Endothelial cell (in vitro differentiated cells): Measurements from ENCODE around the gene HIRIP3. TPM values are rescaled to one million over a fixed set of nuclear protein-coding genes. Genes with fewer than 3 reads are reported as not detected.

Experiments
- DNase-seq: peaks from one replicate; pipeline ENCODE4 v3.0.0; 2021; ENCODE audit warnings: low spot score
- H3K27ac Mint-ChIP-seq: one replicate; pipeline ENCODE4 v1.8.0; 2021; ENCODE audit warnings: mixed read lengths, inconsistent platforms; ENCODE audit not compliant: unreplicated experiment
- H3K27me3 Mint-ChIP-seq: one replicate; pipeline ENCODE4 v1.8.0; 2021; ENCODE audit warnings: mild to moderate bottlenecking, moderate library complexity, mixed read lengths, inconsistent platforms; ENCODE audit not compliant: unreplicated experiment
- H3K36me3 Mint-ChIP-seq: one replicate; pipeline ENCODE4 v1.8.0; 2021; ENCODE audit warnings: mild to moderate bottlenecking, low read depth, mixed read lengths, inconsistent platforms; ENCODE audit not compliant: unreplicated experiment
- H3K4me1 Mint-ChIP-seq: one replicate; pipeline ENCODE4 v1.8.0; 2021; ENCODE audit warnings: mild to moderate bottlenecking, mixed read lengths, inconsistent platforms; ENCODE audit not compliant: unreplicated experiment
- H3K4me3 Mint-ChIP-seq: one replicate; pipeline ENCODE4 v1.8.0; 2021; ENCODE audit warnings: mild to moderate bottlenecking, mixed read lengths, inconsistent platforms; ENCODE audit not compliant: unreplicated experiment
- H3K9me3 Mint-ChIP-seq: one replicate; pipeline ENCODE4 v1.8.0; 2021; ENCODE audit warnings: mixed read lengths, inconsistent platforms; ENCODE audit not compliant: unreplicated experiment
- total RNA-seq: library from RNA; stranded (reverse); fragmentation: NEBNext Ultra II Directional; extraction: Animal tissue kit (Norgen Biotek cat#: 25700); gene quantifications from one replicate; pipeline ENCODE4 v1.2.1, GENCODE V29; 2021; ENCODE audit not compliant: unreplicated experiment
- TF ChIP-seq, protein P1 (sequence below): fragments of 200-600 bp; sonication (generic); IDR thresholded peaks from one replicate; pipeline ENCODE4 v1.5.0; 2021; ENCODE audit warnings: antibody characterized with exemption; ENCODE audit not compliant: unreplicated experiment

Gene HIRIP3
- total RNA-seq, 1 donor from 2014 or later: 5.2 TPM

DNA sequence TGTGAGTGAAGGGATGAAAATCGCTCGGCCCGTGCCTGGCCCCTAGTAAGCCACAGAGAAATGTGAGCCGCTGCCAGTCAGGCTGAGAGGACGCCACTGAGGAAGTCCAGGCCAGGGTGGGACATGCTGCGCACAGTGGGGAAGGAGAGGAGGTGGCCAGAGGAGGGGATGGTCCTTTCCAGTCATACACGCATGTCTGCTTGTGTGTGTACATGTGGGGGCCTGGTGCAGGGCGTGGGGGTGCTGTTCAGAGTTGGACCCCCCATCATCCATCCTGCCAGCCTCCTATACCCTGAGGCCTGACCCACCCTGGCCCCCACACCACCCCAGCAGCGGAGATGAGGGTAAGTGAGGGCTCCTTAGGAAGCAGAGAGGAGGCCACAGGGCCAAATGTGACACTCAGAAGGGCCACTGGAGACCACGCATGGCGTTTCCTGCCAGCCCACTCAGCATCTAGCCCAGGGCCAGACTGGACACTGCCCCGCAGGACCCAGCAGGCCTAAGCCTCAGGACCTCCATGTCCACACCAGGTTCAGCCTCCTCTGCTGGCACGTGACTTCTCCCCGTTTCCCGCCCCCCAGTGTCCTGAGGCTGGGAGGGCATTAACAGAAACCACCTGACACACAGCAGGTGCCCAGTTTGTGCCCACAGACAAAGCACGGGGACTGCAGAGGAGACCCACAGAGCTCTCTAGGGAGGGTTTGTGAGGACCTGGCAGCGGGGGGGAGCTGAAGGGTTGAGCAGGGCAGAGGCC lies 8.4 kb upstream of the HIRIP3 start:
- peaks cover 17% of the 10 kb centered on the region for H3K4me1 Mint-ChIP-seq

DNA sequence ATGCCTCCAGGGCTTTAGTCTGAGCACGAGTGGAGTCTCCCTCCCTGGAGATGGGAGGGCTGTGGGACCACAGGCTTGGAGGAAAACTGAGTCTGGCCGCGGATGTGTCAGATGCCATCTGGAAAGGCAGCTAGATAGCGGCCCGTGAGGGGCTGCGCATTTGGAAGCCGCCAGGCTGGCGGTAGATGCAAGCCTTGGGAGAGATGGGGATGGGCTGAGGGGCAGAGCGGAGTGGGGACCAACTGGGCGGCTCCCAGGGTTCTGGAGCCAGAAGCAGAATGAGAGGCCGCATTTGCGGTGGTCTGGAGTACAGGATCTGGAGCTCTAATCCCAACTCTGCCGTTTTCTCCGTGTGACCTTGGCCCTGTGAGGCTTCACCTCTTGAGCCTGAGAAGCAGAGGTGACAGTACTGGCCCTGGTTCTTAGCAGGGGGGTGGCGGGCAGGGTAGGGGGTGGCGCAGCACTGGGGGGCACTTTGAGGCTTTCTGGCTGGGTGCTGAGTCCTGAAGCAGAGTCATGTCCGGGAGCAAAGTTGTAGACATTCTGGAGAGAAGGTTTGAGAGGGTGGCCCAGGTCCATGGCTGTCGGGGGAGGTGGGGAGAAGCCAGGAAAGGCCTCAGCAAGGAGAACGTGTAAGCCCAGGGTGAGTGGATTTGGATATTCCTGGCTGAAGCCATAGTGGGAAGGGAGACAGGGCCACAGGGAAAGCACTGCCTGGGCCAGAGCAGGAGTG lies 7.4 kb upstream of the HIRIP3 start:
- Mint-ChIP-seq H3K4me3 (peak overlapping the region; percentile 47), H3K27ac (no peak overlapping the region), H3K27me3 (peaks cover 29% of the 10 kb centered on the region), H3K9me3 (no peaks in the 10 kb centered on the region), H3K4me1 (peaks cover 20% of the 10 kb centered on the region), H3K36me3 (peaks cover 27% of the 10 kb centered on the region)
- no peak for DNase-seq
- TF ChIP-seq, protein P1, sequence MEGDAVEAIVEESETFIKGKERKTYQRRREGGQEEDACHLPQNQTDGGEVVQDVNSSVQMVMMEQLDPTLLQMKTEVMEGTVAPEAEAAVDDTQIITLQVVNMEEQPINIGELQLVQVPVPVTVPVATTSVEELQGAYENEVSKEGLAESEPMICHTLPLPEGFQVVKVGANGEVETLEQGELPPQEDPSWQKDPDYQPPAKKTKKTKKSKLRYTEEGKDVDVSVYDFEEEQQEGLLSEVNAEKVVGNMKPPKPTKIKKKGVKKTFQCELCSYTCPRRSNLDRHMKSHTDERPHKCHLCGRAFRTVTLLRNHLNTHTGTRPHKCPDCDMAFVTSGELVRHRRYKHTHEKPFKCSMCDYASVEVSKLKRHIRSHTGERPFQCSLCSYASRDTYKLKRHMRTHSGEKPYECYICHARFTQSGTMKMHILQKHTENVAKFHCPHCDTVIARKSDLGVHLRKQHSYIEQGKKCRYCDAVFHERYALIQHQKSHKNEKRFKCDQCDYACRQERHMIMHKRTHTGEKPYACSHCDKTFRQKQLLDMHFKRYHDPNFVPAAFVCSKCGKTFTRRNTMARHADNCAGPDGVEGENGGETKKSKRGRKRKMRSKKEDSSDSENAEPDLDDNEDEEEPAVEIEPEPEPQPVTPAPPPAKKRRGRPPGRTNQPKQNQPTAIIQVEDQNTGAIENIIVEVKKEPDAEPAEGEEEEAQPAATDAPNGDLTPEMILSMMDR: no peak

More for the DNA sequence above, 8.4 kb upstream of the HIRIP3 start:
- Mint-ChIP-seq H3K27ac (peak overlapping the region; percentile 77), H3K36me3 (peaks cover 21% of the 10 kb centered on the region), H3K27me3 (peaks cover 24% of the 10 kb centered on the region), H3K4me3 (no peak overlapping the region), H3K9me3 (no peaks in the 10 kb centered on the region)
- TF ChIP-seq, protein P1: no peak
- DNase-seq: no peak

DNA sequence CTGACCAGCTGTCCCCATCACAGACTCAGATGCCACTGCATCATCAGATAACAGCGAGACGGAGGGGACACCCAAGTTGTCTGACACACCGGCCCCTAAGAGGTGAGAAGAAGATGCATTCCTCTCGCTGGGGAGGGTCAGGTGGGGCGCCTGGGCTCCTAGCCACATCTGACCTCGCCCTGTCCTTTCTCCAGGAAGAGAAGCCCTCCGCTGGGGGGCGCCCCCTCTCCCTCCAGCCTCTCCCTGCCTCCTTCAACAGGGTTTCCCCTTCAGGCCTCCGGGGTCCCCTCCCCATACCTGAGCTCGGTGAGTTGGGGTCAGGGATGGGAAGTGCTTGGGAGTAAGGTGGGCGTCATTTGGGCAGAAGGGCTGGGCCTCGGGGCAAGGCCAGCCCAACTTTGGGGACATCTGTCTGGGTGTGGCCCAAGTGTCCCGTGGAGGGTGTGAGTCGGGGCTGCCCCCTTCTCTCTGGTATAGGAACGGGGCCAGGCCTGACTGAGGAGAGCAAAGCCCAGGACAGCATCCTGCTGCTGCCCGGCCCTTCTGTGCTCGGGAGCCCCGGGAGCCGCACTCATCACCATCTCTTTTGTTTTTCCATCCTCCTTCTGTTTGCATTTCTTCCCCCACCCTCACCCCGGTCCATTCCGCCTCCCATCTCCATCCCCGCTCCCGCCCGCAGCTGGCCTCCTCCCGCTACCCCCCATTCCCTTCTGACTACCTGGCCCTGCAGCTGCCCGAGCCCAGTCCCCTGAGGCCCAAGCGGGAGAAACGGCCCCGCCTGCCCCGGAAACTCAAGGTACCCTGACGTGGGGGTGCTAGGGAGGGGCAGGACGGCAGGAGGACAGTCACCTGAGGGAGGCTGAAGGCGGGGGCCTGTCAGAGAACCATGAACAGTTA lies 5.6 kb upstream of the HIRIP3 start:
- DNase-seq: no peak
- no peak overlapping the region for H3K27ac Mint-ChIP-seq
- peaks cover 28% of the 10 kb centered on the region for H3K4me1 Mint-ChIP-seq
- H3K4me3 Mint-ChIP-seq: no peak overlapping the region
- H3K36me3 Mint-ChIP-seq: peaks cover 31% of the 10 kb centered on the region
- H3K9me3 Mint-ChIP-seq: no peaks in the 10 kb centered on the region
- peaks cover 37% of the 10 kb centered on the region for H3K27me3 Mint-ChIP-seq
- TF ChIP-seq, protein P1: no peak

DNA sequence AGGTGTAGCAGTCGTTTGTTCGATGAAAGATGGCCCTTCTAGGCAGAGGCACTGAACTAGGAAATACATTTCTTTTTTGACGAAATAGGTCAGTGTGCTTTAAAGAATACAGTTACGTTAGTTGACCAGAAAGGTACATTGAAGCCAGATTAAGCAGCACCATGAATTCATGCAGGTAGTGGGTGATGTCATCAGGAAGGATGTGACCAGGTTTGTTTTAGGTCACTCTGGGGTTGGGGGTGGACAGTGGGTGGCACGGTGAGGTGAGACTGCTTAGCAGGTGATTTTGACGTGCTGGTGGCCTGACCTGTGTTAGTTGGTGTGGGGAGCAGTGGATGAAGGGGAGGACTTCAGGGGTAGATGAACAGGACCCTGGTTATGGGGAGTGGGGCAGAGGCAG lies 4.2 kb upstream of the HIRIP3 start:
- DNase-seq: no peak
- peaks cover 42% of the 10 kb centered on the region for H3K27me3 Mint-ChIP-seq
- TF ChIP-seq, protein P1: no peak
- peaks cover 32% of the 10 kb centered on the region for H3K4me1 Mint-ChIP-seq
- H3K27ac Mint-ChIP-seq: peak overlapping the region; percentile 62
- H3K9me3 Mint-ChIP-seq: no peaks in the 10 kb centered on the region
- peak overlapping the region; percentile 65 for H3K4me3 Mint-ChIP-seq
- peaks cover 32% of the 10 kb centered on the region for H3K36me3 Mint-ChIP-seq
